HCT116 (cell line): ENCODE data around the gene OLFML2B.

Experiments
- CEBPB ChIP-seq: IDR thresholded peaks from 2 replicates; pipeline ENCODE4 v1.6.1; 2012; ENCODE audit warnings: low read depth
- EZH2 ChIP-seq: fragments of 200-600 bp; sonication (generic); IDR thresholded peaks from 2 replicates; pipeline ENCODE4 v1.6.1; 2017; ENCODE audit warnings: antibody characterized with exemption, mixed run types
- JUND ChIP-seq: IDR thresholded peaks from 2 replicates; pipeline ENCODE4 v1.6.1; 2012
- RAD21 ChIP-seq: IDR thresholded peaks from 2 replicates; pipeline ENCODE4 v1.6.1; 2012; ENCODE audit warnings: low read depth, mild to moderate bottlenecking
- TF ChIP-seq, protein P1 (sequence below): IDR thresholded peaks from 2 replicates; pipeline ENCODE4 v1.6.1; 2012
- TF ChIP-seq, protein P2 (sequence below), 3 experiments: fragments of 200-600 bp in 1 of 3; sonication (generic) in 1 of 3; IDR thresholded peaks in 2 of 3; conservative IDR thresholded peaks in 1 of 3; 2 replicates each; pipeline ENCODE4 v1.5.1; 2012 to 2017; ENCODE audit warnings: low read depth in 2 of 3, low read length in 2 of 3, antibody characterized with exemption in 1 of 3, borderline replicate concordance in 1 of 3, control low read depth in 1 of 3, mild to moderate bottlenecking in 1 of 3, mixed read lengths in 1 of 3, mixed run types in 1 of 3, moderate library complexity in 1 of 3; ENCODE audit not compliant: insufficient read depth in 1 of 3
- TF ChIP-seq, protein P3 (sequence below): IDR thresholded peaks from 2 replicates; pipeline ENCODE4 v1.6.1; 2012; ENCODE audit warnings: low read depth

DNA sequence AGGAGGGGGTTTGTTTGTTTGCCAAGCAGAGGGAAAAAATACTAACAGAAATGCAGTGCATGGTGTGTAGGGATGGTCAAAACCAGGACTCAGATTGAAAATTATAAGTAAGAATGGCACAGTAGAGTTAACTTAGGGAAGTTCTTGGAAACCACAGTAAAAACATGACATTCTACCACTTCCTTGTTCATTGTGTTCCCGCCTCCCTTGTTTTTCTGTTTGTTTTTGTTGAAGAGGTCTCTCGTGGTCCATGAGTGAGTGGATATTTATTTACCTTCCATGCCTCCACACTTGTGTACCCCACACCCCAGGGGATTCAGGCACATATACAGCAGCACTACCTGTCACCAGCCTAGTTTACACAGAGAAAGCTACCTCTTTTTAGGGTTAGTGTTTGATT is 69.6 kb downstream of the OLFML2B start:
- TF ChIP-seq, protein P1, sequence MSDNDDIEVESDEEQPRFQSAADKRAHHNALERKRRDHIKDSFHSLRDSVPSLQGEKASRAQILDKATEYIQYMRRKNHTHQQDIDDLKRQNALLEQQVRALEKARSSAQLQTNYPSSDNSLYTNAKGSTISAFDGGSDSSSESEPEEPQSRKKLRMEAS: no peak
- TF ChIP-seq, protein P2, sequence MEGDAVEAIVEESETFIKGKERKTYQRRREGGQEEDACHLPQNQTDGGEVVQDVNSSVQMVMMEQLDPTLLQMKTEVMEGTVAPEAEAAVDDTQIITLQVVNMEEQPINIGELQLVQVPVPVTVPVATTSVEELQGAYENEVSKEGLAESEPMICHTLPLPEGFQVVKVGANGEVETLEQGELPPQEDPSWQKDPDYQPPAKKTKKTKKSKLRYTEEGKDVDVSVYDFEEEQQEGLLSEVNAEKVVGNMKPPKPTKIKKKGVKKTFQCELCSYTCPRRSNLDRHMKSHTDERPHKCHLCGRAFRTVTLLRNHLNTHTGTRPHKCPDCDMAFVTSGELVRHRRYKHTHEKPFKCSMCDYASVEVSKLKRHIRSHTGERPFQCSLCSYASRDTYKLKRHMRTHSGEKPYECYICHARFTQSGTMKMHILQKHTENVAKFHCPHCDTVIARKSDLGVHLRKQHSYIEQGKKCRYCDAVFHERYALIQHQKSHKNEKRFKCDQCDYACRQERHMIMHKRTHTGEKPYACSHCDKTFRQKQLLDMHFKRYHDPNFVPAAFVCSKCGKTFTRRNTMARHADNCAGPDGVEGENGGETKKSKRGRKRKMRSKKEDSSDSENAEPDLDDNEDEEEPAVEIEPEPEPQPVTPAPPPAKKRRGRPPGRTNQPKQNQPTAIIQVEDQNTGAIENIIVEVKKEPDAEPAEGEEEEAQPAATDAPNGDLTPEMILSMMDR (IDR thresholded peaks at IDR 0.05 in 2 of 3, conservative IDR thresholded peaks at IDR 0.05 in 1 of 3; ENCODE audit: borderline replicate concordance in 1 of 3, insufficient read depth in 1 of 3, low read depth in 2 of 3, low read length in 2 of 3): no peak
- TF ChIP-seq JUND (no peak), CEBPB (no peak), RAD21 (no peak), EZH2 (no peak)
- TF ChIP-seq, protein P3, sequence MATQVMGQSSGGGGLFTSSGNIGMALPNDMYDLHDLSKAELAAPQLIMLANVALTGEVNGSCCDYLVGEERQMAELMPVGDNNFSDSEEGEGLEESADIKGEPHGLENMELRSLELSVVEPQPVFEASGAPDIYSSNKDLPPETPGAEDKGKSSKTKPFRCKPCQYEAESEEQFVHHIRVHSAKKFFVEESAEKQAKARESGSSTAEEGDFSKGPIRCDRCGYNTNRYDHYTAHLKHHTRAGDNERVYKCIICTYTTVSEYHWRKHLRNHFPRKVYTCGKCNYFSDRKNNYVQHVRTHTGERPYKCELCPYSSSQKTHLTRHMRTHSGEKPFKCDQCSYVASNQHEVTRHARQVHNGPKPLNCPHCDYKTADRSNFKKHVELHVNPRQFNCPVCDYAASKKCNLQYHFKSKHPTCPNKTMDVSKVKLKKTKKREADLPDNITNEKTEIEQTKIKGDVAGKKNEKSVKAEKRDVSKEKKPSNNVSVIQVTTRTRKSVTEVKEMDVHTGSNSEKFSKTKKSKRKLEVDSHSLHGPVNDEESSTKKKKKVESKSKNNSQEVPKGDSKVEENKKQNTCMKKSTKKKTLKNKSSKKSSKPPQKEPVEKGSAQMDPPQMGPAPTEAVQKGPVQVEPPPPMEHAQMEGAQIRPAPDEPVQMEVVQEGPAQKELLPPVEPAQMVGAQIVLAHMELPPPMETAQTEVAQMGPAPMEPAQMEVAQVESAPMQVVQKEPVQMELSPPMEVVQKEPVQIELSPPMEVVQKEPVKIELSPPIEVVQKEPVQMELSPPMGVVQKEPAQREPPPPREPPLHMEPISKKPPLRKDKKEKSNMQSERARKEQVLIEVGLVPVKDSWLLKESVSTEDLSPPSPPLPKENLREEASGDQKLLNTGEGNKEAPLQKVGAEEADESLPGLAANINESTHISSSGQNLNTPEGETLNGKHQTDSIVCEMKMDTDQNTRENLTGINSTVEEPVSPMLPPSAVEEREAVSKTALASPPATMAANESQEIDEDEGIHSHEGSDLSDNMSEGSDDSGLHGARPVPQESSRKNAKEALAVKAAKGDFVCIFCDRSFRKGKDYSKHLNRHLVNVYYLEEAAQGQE: no peak
